Spinal cord (tissue), 10 donors: ENCODE measurements around the gene AUTS2. TPM values are rescaled to one million over a fixed set of nuclear protein-coding genes. Genes with fewer than 3 reads are reported as not detected.

ENCODE experiments used
- DNase-seq, 6 donors: peaks; one replicate each; pipeline versions ENCODE4 v3.0.0 to v3.0.0-alpha.2; 2013 to 2015; ENCODE audit warnings: low spot score in 6 of 6, low read depth in 4 of 6
- H3K27ac ChIP-seq: one replicate; pipeline ENCODE4 v1.5.1; 2013; ENCODE audit warnings: low read depth, low read length, control low read depth
- H3K27me3 ChIP-seq: one replicate; pipeline ENCODE4 v1.6.1; 2013; ENCODE audit warnings: low read length; ENCODE audit not compliant: control insufficient read depth, insufficient read depth
- H3K36me3 ChIP-seq: one replicate; pipeline ENCODE4 v1.6.1; 2013; ENCODE audit warnings: low read length; ENCODE audit not compliant: control insufficient read depth, insufficient read depth
- H3K4me1 ChIP-seq: one replicate; pipeline ENCODE4 v1.6.1; 2013; ENCODE audit warnings: low read length; ENCODE audit not compliant: control insufficient read depth, insufficient read depth
- H3K4me3 ChIP-seq: one replicate; pipeline ENCODE4 v1.5.1; 2013; ENCODE audit warnings: low read depth, low read length, control low read depth
- H3K9me3 ChIP-seq: one replicate; pipeline ENCODE4 v1.6.1; 2013; ENCODE audit warnings: low read length; ENCODE audit not compliant: control insufficient read depth, insufficient read depth
- WGBS: methylation state at CpG from one replicate; pipeline ENCODE4 v1.1.5; 2013; ENCODE audit warnings: missing lambda C conversion rate; ENCODE audit not compliant: insufficient coverage; 5-methylcytosine and 5-hydroxymethylcytosine counted together
- polyA plus RNA-seq, 2 donors: library from polyadenylated mRNA; unstranded; fragments of 120-200 nt; gene quantifications; one replicate each; pipeline ENCODE4 v1.2.1, GENCODE V29; 2013; ENCODE audit not compliant: insufficient read length in 2 of 2
- total RNA-seq, 2 donors: library from RNA; depleted of rRNA in 1 of 2; stranded (reverse); fragments of 120-200 nt in 1 of 2; fragments of >200 nt in 1 of 2; gene quantifications; one replicate each; pipeline versions ENCODE4 v1.2.3 to v1.2.4, GENCODE V29; 2013 to 2014
- donor health status: healthy.

The AUTS2 gene
- total and polyA plus RNA-seq, 4 donors: 56.2 to 214 (median 135) TPM

- Histone ChIP-seq H3K4me1 (peaks cover 5% of the 10 kb centered on the region), H3K27me3 (no peaks in the 10 kb centered on the region), H3K9me3 (no peaks in the 10 kb centered on the region), H3K36me3 (no peaks in the 10 kb centered on the region), H3K4me3 (no peak overlapping the region), H3K27ac (no peak overlapping the region)
- no CpG with 5 or more reads among the region's 2 CpGs for WGBS
- peak in 1 of 6 donors; percentile 23 for DNase-seq
These were observed 35.0 kb downstream of the AUTS2 start for GRCh38 chr7:69633122-69633831.

GRCh38 chr7:69635555-69636185 lies 37.4 kb downstream of the AUTS2 start:
- H3K4me1 ChIP-seq: peaks cover 5% of the 10 kb centered on the region
- H3K27ac ChIP-seq: no peak overlapping the region
- 20% methylated on average over 1 of the region's 4 CpGs for WGBS
- H3K36me3 ChIP-seq: no peaks in the 10 kb centered on the region
- H3K9me3 ChIP-seq: no peaks in the 10 kb centered on the region
- no peak overlapping the region for H3K4me3 ChIP-seq
- H3K27me3 ChIP-seq: no peaks in the 10 kb centered on the region
- DNase-seq: peak in 4 of 6 donors; percentile 28 to 79 (median 47)

GRCh38 chr7:69638674-69639073 lies 40.4 kb downstream of the AUTS2 start:
- Histone ChIP-seq H3K36me3 (no peaks in the 10 kb centered on the region), H3K27me3 (no peaks in the 10 kb centered on the region), H3K4me1 (peaks cover 12% of the 10 kb centered on the region), H3K27ac (no peak overlapping the region), H3K4me3 (no peak overlapping the region), H3K9me3 (no peaks in the 10 kb centered on the region)
- WGBS: no CpG with 5 or more reads among the region's 1 CpG
- DNase-seq: no peak

GRCh38 chr7:69640216-69640615 lies 41.9 kb downstream of the AUTS2 start:
- H3K36me3 ChIP-seq: no peaks in the 10 kb centered on the region
- no peak for DNase-seq
- H3K9me3 ChIP-seq: no peaks in the 10 kb centered on the region
- H3K4me3 ChIP-seq: no peak overlapping the region
- H3K27ac ChIP-seq: no peak overlapping the region
- H3K4me1 ChIP-seq: peaks cover 17% of the 10 kb centered on the region
- WGBS: 52% methylated on average over 2 of the region's 3 CpGs
- H3K27me3 ChIP-seq: no peaks in the 10 kb centered on the region

- Histone ChIP-seq H3K27me3 (no peaks in the 10 kb centered on the region), H3K27ac (no peak overlapping the region), H3K4me3 (no peak overlapping the region), H3K36me3 (no peaks in the 10 kb centered on the region), H3K4me1 (peaks cover 16% of the 10 kb centered on the region), H3K9me3 (no peaks in the 10 kb centered on the region)
- no peak for DNase-seq
- 76% methylated on average over 2 of the region's 5 CpGs for WGBS
These were observed 42.8 kb downstream of the AUTS2 start for GRCh38 chr7:69640925-69641594.

GRCh38 chr7:69643265-69643664 lies 45.0 kb downstream of the AUTS2 start:
- Histone ChIP-seq H3K27ac (no peak overlapping the region), H3K4me1 (peaks cover 12% of the 10 kb centered on the region), H3K4me3 (no peak overlapping the region), H3K27me3 (no peaks in the 10 kb centered on the region), H3K9me3 (no peaks in the 10 kb centered on the region), H3K36me3 (no peaks in the 10 kb centered on the region)
- WGBS: 100% methylated on average over 1 of the region's 4 CpGs
- DNase-seq: no peak

GRCh38 chr7:69643708-69644445 lies 45.6 kb downstream of the AUTS2 start:
- WGBS: 63% methylated on average over 3 of the region's 3 CpGs
- Histone ChIP-seq H3K27ac (no peak overlapping the region), H3K9me3 (no peaks in the 10 kb centered on the region), H3K4me1 (peaks cover 12% of the 10 kb centered on the region), H3K27me3 (no peaks in the 10 kb centered on the region), H3K4me3 (no peak overlapping the region), H3K36me3 (no peaks in the 10 kb centered on the region)
- peak in 1 of 6 donors; percentile 50 for DNase-seq

GRCh38 chr7:69645683-69646082 lies 47.4 kb downstream of the AUTS2 start:
- H3K27ac ChIP-seq: no peak overlapping the region
- H3K27me3 ChIP-seq: no peaks in the 10 kb centered on the region
- no peaks in the 10 kb centered on the region for H3K36me3 ChIP-seq
- H3K4me3 ChIP-seq: no peak overlapping the region
- peaks cover 12% of the 10 kb centered on the region for H3K4me1 ChIP-seq
- no peak for DNase-seq
- no CpG with 5 or more reads among the region's 4 CpGs for WGBS
- no peaks in the 10 kb centered on the region for H3K9me3 ChIP-seq

- Histone ChIP-seq H3K4me1 (no peaks in the 10 kb centered on the region), H3K27ac (no peak overlapping the region), H3K27me3 (no peaks in the 10 kb centered on the region), H3K4me3 (no peak overlapping the region), H3K36me3 (no peaks in the 10 kb centered on the region), H3K9me3 (no peaks in the 10 kb centered on the region)
- DNase-seq: no peak
- 97% methylated on average over 5 of the region's 7 CpGs for WGBS
These were observed 52.9 kb downstream of the AUTS2 start for GRCh38 chr7:69651101-69651590.
